Esophagus squamous epithelium (tissue), 5 donors: ENCODE results near the gene MATN3. TPM values are rescaled to one million over a fixed set of nuclear protein-coding genes. Genes with fewer than 3 reads are reported as not detected.
A peak's percentile ranks its signal among the peaks of the same experiment; 100 is the strongest.

ENCODE experiments used
- DNase-seq: peaks from one replicate; lab custom pipeline; 2025; lab: John Stamatoyannopoulos, UW
- H3K27ac ChIP-seq, 4 donors: fragments of 200-600 bp; sonication (generic); one replicate each; pipeline ENCODE4 v1.5.1; 2016 to 2019; ENCODE audit warnings: mild to moderate bottlenecking in 1 of 4
- H3K27me3 ChIP-seq, 4 donors: fragments of 200-600 bp; sonication (generic); 1 replicate in 3 of 4; 2 replicates in 1 of 4; pipeline versions ENCODE4 v1.5.1 to v1.6.0; 2017 to 2021; ENCODE audit warnings: antibody characterized with exemption in 1 of 4
- H3K36me3 ChIP-seq, 3 donors: fragments of 200-600 bp; sonication (generic); one replicate each; pipeline ENCODE4 v1.5.1; 2016 to 2019
- H3K4me1 ChIP-seq, 3 donors: fragments of 200-600 bp; sonication (generic); one replicate each; pipeline ENCODE4 v1.5.1; 2017 to 2019
- H3K4me3 ChIP-seq, 4 donors: fragments of 200-600 bp; sonication (generic); 1 replicate in 3 of 4; 2 replicates in 1 of 4; pipeline ENCODE4 v1.5.1; 2016 to 2019; ENCODE audit warnings: mild to moderate bottlenecking in 2 of 4, moderate library complexity in 1 of 4
- H3K9me3 ChIP-seq, 3 donors: fragments of 200-600 bp; sonication (generic); one replicate each; pipeline ENCODE4 v1.5.1; 2016 to 2019
- POLR2A ChIP-seq, 4 donors: fragments of 450-650 bp; IDR thresholded peaks; one replicate each; pipeline ENCODE4 v1.6.1; 2017; ENCODE audit warnings: antibody characterized with exemption in 4 of 4, mild to moderate bottlenecking in 4 of 4, moderate library complexity in 3 of 4
- WGBS, 2 donors: methylation state at CpG; one replicate each; pipeline ENCODE4 v1.1.5; 2018; 5-methylcytosine and 5-hydroxymethylcytosine counted together
- intact Hi-C: fragments of 100-400 bp; cut with DNase I; formaldehyde crosslinking; loops from one replicate; pipeline ENCODE4 v1.15.0; 2022
- total RNA-seq, 4 donors: library from RNA; depleted of rRNA; stranded (reverse); fragments of >200 nt; gene quantifications; one replicate each; pipeline ENCODE4 v1.1.0, GENCODE V29; 2016
- TF ChIP-seq, protein P1 (sequence below), 6 experiments: fragments of 450-650 bp in 4 of 6; fragments of 200-600 bp in 2 of 6; sonication (generic) in 2 of 6; IDR thresholded peaks; one replicate each; pipeline ENCODE4 v1.5.1; 2016 to 2019; ENCODE audit warnings: antibody characterized with exemption in 6 of 6, mild to moderate bottlenecking in 4 of 6, moderate library complexity in 4 of 6
- donor health status: DM: yes; HTN: yes; CAD: no.

MATN3 gene
- total RNA-seq, 4 donors from 2014 or later = 0.45 to 1.3 (median 0.92) TPM; not detected in 1

DNA sequence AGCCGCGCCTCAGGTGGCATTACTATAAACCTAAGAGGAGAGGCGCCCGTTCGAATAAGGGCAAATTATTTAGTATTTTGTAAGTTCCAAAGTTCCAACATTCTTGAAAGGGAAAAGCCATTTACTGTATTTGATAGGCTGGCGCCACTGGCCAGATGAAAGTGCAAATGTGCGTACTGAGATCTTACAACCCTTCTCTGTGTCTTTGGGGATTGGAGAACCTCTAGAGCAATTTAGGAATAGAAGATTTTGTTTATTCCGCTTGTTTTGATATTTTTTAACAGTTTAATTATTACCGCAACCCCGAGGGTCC, 22.1 kb downstream of the MATN3 start:
- intact Hi-C loops = no loop called here
- Histone ChIP-seq H3K4me3 (peak overlapping the region; percentile 61 to 74 (median 70)), H3K9me3 (no peaks in the 10 kb centered on the region), H3K4me1 (peaks cover 3 to 27% (median 7%) of the 10 kb centered on the region in 3 donors), H3K27me3 (peaks cover 0 to 10% (median 0%) of the 10 kb centered on the region in 4 donors), H3K36me3 (no peaks in the 10 kb centered on the region), H3K27ac (peak overlapping the region; percentile 40 to 67 (median 55))
- no peak for TF ChIP-seq POLR2A (IDR thresholded peaks at IDR 0.05)
- TF ChIP-seq, protein P1, sequence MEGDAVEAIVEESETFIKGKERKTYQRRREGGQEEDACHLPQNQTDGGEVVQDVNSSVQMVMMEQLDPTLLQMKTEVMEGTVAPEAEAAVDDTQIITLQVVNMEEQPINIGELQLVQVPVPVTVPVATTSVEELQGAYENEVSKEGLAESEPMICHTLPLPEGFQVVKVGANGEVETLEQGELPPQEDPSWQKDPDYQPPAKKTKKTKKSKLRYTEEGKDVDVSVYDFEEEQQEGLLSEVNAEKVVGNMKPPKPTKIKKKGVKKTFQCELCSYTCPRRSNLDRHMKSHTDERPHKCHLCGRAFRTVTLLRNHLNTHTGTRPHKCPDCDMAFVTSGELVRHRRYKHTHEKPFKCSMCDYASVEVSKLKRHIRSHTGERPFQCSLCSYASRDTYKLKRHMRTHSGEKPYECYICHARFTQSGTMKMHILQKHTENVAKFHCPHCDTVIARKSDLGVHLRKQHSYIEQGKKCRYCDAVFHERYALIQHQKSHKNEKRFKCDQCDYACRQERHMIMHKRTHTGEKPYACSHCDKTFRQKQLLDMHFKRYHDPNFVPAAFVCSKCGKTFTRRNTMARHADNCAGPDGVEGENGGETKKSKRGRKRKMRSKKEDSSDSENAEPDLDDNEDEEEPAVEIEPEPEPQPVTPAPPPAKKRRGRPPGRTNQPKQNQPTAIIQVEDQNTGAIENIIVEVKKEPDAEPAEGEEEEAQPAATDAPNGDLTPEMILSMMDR (IDR thresholded peaks at IDR 0.05) = no peak
- WGBS, 2 donors = 17 to 24% methylated on average over 9 to 10 of the region's 10 CpGs
- no peak for DNase-seq

DNA sequence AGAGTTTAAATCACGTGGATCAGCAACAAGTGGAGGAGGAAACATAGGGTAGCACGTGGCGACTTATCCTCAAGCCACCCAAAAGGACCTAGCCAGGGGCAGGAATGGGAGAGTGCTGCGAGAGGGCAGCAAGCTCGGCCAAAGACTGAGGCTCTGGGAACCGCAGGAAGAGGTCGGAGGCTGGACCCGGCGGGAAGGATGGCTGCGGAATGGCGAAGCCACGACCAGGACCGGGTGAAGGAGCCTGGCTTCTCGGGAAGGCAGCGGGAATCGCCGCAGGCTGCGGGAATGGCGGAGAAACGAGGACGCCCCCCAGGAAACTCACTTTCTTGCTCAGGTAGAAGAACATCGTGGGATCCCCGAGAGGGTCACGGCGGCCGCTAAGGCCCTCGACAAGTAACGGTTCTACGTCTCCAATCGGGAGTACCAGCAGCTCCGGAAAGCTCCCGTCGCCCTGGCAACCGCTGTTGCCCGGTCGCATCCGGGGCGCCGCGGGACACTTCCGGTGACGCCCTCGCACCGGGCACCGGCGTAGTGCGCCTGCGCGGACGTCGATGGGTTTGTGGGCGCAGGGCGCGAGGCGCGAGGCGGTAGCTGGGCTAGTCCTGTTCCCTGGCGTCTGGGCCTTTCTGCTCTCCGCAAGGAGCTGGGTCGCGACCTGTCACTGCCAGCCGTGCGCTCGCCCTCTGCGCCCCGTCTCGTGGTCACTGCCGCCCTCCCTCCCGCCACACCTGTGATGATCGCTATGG, 22.6 kb downstream of the MATN3 start, which contains the start of gene WDR35:
TSS of gene WDR35 (minus strand) at position 439 of the 749 bp plus-strand sequence. CDS start at position 349, 90 bp downstream.
- Histone ChIP-seq H3K4me1 (peaks cover 3 to 27% (median 7%) of the 10 kb centered on the region in 3 donors), H3K36me3 (no peaks in the 10 kb centered on the region), H3K9me3 (no peaks in the 10 kb centered on the region), H3K4me3 (peak within 1 kb of the TSS; percentile 61 to 74 (median 70)), H3K27me3 (peaks cover 0 to 6% (median 0%) of the 10 kb centered on the region in 4 donors), H3K27ac (peak within 1 kb of the TSS; percentile 40 to 67 (median 55))
- WGBS, 2 donors = 0 to 1% methylated on average over 45 to 53 of the region's 70 CpGs
- peak; percentile 27 for DNase-seq
- TF ChIP-seq POLR2A (IDR thresholded peaks at IDR 0.05) = peak in 3 of 4 donors; percentile 17 to 53 (median 26)
- TF ChIP-seq, protein P1 (IDR thresholded peaks at IDR 0.05) = peak in 1 of 6 experiments; percentile 6
- intact Hi-C loops = no loop called here

DNA sequence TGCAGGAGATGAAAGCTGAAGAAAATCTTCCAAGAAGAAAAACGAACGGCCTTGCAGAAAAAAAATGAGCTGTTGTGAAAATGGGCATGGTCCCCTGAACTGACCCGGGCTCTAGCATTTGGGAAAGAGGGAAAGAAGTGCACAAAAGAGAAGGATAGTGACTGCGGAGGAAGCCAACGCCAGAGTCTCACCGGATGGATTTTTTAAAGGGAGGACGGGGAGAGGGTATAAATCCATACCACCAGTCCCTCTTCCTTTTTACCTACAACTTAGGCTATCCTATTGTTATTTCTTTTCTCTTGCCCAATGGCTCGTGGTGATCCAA, 23.2 kb downstream of the MATN3 start:
- no peaks in the 10 kb centered on the region for H3K9me3 ChIP-seq
- H3K27ac ChIP-seq = peak overlapping the region in 1 of 4 donors; percentile 67
- H3K4me1 ChIP-seq = peaks cover 3 to 27% (median 7%) of the 10 kb centered on the region in 3 donors
- WGBS, 2 donors = 5 to 14% methylated on average over 8 of the region's 8 CpGs
- DNase-seq = no peak
- TF ChIP-seq, protein P1 (IDR thresholded peaks at IDR 0.05) = no peak
- no peak for TF ChIP-seq POLR2A (IDR thresholded peaks at IDR 0.05)
- H3K36me3 ChIP-seq = no peaks in the 10 kb centered on the region
- H3K4me3 ChIP-seq = peak overlapping the region; percentile 61 to 74 (median 70)
- intact Hi-C loops = no loop called here
- H3K27me3 ChIP-seq = peaks cover 0 to 6% (median 0%) of the 10 kb centered on the region in 4 donors

DNA sequence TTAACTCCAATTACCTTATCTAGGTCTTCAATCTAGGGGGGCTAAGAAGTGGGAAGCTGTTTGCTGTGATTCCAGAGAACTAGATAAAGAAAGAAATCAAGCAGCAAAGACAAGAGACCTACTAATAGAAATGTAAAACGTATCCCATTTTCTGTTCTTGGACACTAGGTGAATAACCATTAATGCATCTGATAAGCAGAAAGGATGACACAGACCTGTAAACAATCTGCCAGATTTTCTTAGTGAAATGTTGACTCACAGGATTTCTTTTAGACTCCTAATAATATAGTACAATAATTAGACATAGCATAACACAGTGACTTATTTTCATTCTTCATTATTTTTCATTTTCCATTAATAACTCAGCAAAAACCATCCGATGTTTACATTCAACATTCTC, 23.9 kb downstream of the MATN3 start:
- intact Hi-C loops = no loop called here
- WGBS, 2 donors = 70 to 78% methylated on average over 2 of the region's 2 CpGs
- TF ChIP-seq, protein P1 (IDR thresholded peaks at IDR 0.05) = no peak
- TF ChIP-seq POLR2A (IDR thresholded peaks at IDR 0.05) = no peak
- peak overlapping the region in 1 of 4 donors; percentile 72 for H3K4me3 ChIP-seq
- peaks cover 0 to 6% (median 0%) of the 10 kb centered on the region in 4 donors for H3K27me3 ChIP-seq
- H3K4me1 ChIP-seq = peaks cover 3 to 27% (median 7%) of the 10 kb centered on the region in 3 donors
- no peaks in the 10 kb centered on the region for H3K36me3 ChIP-seq
- DNase-seq = no peak
- no peaks in the 10 kb centered on the region for H3K9me3 ChIP-seq
- no peak overlapping the region for H3K27ac ChIP-seq

DNA sequence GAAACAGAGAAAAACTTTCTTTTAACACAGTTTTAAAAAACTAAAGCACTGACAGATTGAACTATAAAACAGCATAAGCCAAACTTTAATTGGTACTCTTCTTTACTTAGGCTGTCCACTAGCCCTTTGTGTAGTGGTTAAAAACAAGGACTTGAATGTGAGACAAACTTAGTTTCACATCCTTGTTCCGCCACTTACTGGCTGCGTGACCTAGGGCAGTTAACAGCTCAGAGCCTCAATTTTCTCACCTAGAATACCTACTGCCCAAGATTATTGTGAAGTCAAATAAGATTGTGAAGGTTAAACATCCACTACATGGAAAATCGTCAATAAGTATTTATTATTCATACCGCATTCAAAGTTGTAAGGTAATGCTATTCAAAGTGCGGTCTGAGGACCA, 24.5 kb downstream of the MATN3 start:
- intact Hi-C loops = no loop called here
- Histone ChIP-seq H3K4me3 (no peak overlapping the region), H3K4me1 (peaks cover 3 to 27% (median 7%) of the 10 kb centered on the region in 3 donors), H3K27ac (no peak overlapping the region), H3K36me3 (no peaks in the 10 kb centered on the region), H3K9me3 (no peaks in the 10 kb centered on the region), H3K27me3 (peaks cover 0 to 6% (median 0%) of the 10 kb centered on the region in 4 donors)
- no peak for DNase-seq
- WGBS, 2 donors = 90 to 93% methylated on average over 5 of the region's 5 CpGs
- TF ChIP-seq, protein P1 (IDR thresholded peaks at IDR 0.05) = no peak
- no peak for TF ChIP-seq POLR2A (IDR thresholded peaks at IDR 0.05)
